OCI-LY7 (cell line): ENCODE data around the gene ATP4A.

Experiments
- CTCF ChIP-seq: fragments of 200-600 bp; sonication (generic); conservative IDR thresholded peaks from 2 replicates; pipeline ENCODE4 v1.5.1; 2014; ENCODE audit warnings: mild to moderate bottlenecking, antibody characterized with exemption, low read length, moderate library complexity, mixed read lengths
- EZH2phosphoT487 ChIP-seq: fragments of 200-600 bp; sonication (generic); IDR thresholded peaks from 2 replicates; pipeline ENCODE4 v1.6.1; 2018; ENCODE audit warnings: low read depth, borderline replicate concordance, mild to moderate bottlenecking, mixed run types, antibody characterized with exemption, low read length, moderate library complexity, mixed read lengths

GRCh38 chr19:35549879-35550523 is 13.5 kb downstream of the ATP4A start:
- TF ChIP-seq CTCF: no peak
- no peak for TF ChIP-seq EZH2phosphoT487
